NT2/D1 (cell line): ENCODE measurements around the gene ADGRB3.

Source experiments
- DNase-seq: peaks from one replicate; pipeline ENCODE4 v3.0.0-alpha.2; 2011; ENCODE audit warnings: low read depth, low spot score
- H3K27me3 ChIP-seq: 2 replicates; pipeline ENCODE4 v1.6.0; 2011; ENCODE audit warnings: mild to moderate bottlenecking; ENCODE audit not compliant: insufficient read length, insufficient read depth
- H3K36me3 ChIP-seq: 2 replicates; pipeline ENCODE4 v1.6.1; 2011; ENCODE audit warnings: mild to moderate bottlenecking, low read length, mixed read lengths; ENCODE audit not compliant: insufficient read depth, insufficient read length
- H3K4me1 ChIP-seq: 2 replicates; pipeline ENCODE4 v1.5.1; 2011; ENCODE audit not compliant: insufficient read depth, insufficient read length
- H3K4me3 ChIP-seq: 2 replicates; pipeline ENCODE4 v1.5.1; 2011; ENCODE audit warnings: low read depth; ENCODE audit not compliant: insufficient read length
- H3K9ac ChIP-seq: 2 replicates; pipeline ENCODE4 v1.6.0; 2011; ENCODE audit warnings: low read depth; ENCODE audit not compliant: insufficient read length
- H3K9me3 ChIP-seq: 2 replicates; pipeline ENCODE4 v1.5.1; 2011; ENCODE audit warnings: mild to moderate bottlenecking, low read length; ENCODE audit not compliant: insufficient read depth
- SUZ12 ChIP-seq: IDR thresholded peaks from 2 replicates; pipeline ENCODE4 v1.6.1; 2011; ENCODE audit not compliant: insufficient read length, insufficient read depth; ENCODE audit errors: extremely low read depth
- YY1 ChIP-seq: IDR thresholded peaks from 2 replicates; pipeline ENCODE4 v1.6.1; 2011; ENCODE audit not compliant: insufficient read length, insufficient read depth
- ZNF274 ChIP-seq: IDR thresholded peaks from 2 replicates; pipeline ENCODE4 v1.6.1; 2011; ENCODE audit warnings: mild to moderate bottlenecking, low read depth, low read length

ADGRB3 gene

DNA sequence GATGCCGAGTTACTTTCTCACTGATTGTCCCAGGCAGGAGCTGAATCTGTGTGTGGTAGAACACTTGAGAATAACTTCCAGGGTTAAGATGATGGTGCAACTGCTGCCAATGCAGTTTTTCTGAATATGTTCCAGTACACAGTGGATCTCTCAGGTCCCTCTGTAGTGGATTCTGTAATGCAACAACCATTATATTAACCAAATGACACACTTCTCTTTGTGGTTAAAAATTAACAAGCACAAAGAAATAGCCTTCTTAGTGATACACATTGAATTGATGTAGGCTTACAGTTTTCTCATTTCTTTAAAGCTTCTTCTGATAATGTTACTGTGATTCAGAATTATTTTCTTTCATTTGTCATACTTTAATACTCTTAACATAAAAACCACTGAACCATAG, 383.8 kb downstream of the ADGRB3 start:
- Histone ChIP-seq H3K4me1 (no peaks in the 10 kb centered on the region), H3K36me3 (no peaks in the 10 kb centered on the region), H3K9me3 (no peaks in the 10 kb centered on the region), H3K9ac (no peak overlapping the region), H3K4me3 (no peak overlapping the region), H3K27me3 (no peaks in the 10 kb centered on the region)
- no peak for DNase-seq
- TF ChIP-seq YY1, result no peak

DNA sequence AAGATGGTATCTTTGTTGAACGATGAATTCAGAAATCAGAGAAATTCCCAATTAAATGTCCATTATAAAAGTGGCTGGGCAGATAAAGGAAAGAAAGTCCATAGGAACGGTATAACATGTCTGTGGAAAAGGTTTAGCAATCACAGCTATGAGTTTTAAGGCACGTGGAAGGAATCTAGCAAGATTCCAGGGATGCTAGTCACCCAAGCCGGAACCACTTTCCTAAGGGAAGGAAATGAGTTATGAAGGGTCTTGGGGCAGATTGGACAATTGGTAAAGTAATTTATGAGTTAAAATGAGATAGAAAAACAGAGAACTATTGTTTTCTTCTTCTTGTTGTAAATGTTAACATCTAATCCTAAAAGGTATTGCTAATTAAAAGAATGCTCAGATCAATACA, 384.8 kb downstream of the ADGRB3 start:
- no peak for TF ChIP-seq ZNF274
- no peak for TF ChIP-seq SUZ12
- TF ChIP-seq YY1, result no peak
- no peak overlapping the region for H3K9ac ChIP-seq
- no peaks in the 10 kb centered on the region for H3K27me3 ChIP-seq
- H3K4me1 ChIP-seq, result no peaks in the 10 kb centered on the region
- no peaks in the 10 kb centered on the region for H3K9me3 ChIP-seq
- H3K36me3 ChIP-seq, result no peaks in the 10 kb centered on the region
- no peak for DNase-seq
- H3K4me3 ChIP-seq, result no peak overlapping the region

DNA sequence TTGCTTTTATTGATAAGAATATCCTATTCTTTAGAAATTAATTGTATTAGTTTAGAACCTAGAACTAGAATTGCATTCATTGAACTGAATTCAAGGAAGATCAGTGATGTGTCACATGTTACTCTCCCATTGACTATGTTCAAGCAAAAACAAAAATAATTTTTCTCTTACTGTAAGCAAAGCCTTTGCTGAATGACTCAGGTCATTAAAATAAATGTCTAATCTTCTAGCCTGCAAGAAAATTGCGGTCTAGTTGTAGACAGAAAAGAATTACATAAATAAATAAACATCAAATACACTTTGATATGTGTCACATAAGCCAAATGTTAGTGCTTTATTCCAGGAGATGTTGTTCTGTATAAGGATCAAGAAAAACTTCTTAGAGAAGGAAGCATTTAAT, 387.9 kb downstream of the ADGRB3 start:
- Histone ChIP-seq H3K36me3 (no peaks in the 10 kb centered on the region), H3K4me1 (no peaks in the 10 kb centered on the region), H3K9me3 (no peaks in the 10 kb centered on the region), H3K4me3 (no peak overlapping the region), H3K9ac (no peak overlapping the region), H3K27me3 (no peaks in the 10 kb centered on the region)
- no peak for TF ChIP-seq YY1
- TF ChIP-seq ZNF274, result no peak
- TF ChIP-seq SUZ12, result no peak
- DNase-seq, result no peak

DNA sequence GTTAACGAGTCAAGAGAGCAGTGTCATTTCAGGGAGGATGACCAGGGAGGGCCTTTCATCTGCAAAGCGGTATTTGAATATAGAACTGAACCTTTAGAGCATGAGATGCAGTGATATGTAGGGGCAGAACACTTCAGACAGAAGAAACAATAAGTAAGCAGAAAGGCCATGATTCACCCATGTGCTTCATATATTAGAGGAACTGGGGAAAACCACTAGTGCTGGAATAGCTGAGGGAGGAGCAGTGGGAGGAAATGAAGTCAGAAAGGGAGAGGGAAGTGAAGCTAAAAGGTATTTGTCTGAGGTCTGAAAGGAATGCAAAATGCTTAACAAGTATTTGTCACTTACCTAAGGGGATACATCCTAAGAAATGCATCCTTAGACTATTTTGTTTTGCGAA, 391.2 kb downstream of the ADGRB3 start:
- DNase-seq, result no peak
- Histone ChIP-seq H3K9ac (no peak overlapping the region), H3K27me3 (no peaks in the 10 kb centered on the region), H3K36me3 (no peaks in the 10 kb centered on the region), H3K4me1 (no peaks in the 10 kb centered on the region), H3K9me3 (no peaks in the 10 kb centered on the region), H3K4me3 (no peak overlapping the region)
- no peak for TF ChIP-seq SUZ12
- TF ChIP-seq ZNF274, result no peak
- no peak for TF ChIP-seq YY1

DNA sequence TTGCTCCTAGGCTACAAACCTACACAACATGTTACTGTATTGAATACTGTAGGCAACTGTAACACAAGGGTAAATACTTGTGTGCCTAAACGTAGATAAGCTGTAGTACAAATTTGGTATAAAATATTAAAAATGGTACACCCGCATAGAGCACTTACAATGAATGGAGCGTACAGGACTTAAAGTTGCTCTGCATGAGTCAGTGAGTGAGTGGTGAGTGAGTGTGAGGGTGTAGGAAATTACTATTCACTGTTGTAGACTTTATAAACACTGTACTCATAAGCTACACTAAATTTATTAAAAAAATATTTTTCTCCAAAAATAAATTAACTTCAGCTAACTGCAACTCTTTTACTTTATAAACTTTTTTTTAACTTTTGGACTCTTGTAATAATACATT, 391.6 kb downstream of the ADGRB3 start:
- Histone ChIP-seq H3K27me3 (no peaks in the 10 kb centered on the region), H3K9ac (no peak overlapping the region), H3K9me3 (no peaks in the 10 kb centered on the region), H3K36me3 (no peaks in the 10 kb centered on the region), H3K4me1 (no peaks in the 10 kb centered on the region), H3K4me3 (no peak overlapping the region)
- no peak for DNase-seq
- no peak for TF ChIP-seq YY1
- no peak for TF ChIP-seq ZNF274
- no peak for TF ChIP-seq SUZ12

DNA sequence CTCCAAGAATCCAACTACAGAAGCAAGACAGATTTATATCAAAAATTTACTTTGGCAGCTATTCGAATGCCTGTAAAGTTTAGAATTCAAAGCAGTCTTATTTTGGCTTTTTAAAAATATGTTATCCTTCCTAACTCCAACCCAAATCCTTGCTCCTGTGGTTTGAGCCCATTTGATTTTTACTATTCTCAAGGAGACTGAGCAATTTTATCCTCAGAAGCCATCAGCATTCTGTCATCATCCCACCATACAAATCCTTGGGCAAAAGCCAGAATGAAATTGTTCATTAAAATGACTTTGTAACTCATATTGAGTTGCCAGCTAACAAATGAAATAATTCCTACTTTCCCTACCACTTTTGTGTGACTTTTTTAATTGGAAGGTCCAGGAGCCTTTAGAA, 392.8 kb downstream of the ADGRB3 start:
- no peaks in the 10 kb centered on the region for H3K27me3 ChIP-seq

DNA sequence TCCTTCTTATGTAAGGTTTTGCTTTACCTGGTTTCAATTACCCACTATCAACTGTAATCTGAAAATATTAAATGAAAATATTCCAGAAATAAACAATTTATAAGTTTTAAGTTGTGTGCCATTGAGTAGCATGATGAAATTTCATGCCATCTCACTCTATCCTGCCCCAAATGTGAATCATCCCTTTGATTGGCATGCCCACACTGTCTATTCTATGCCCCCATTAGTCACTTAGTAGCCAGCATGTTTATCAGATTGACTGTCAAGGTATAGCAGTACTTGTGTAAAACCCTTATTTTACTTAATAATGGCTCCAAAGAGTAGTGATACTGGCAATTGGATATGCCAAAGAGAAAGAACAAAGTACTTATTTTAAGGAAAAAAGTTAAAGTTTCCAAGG, 403.8 kb downstream of the ADGRB3 start:
- H3K36me3 ChIP-seq, result no peaks in the 10 kb centered on the region
- no peaks in the 10 kb centered on the region for H3K4me1 ChIP-seq
- no peak overlapping the region for H3K4me3 ChIP-seq
- no peak for DNase-seq
- no peak overlapping the region for H3K9ac ChIP-seq
- no peaks in the 10 kb centered on the region for H3K9me3 ChIP-seq
- H3K27me3 ChIP-seq, result no peaks in the 10 kb centered on the region
- TF ChIP-seq SUZ12 (no peak), ZNF274 (no peak), YY1 (no peak)

More for the DNA sequence above, 392.8 kb downstream of the ADGRB3 start:
- Histone ChIP-seq H3K9ac (no peak overlapping the region), H3K9me3 (no peaks in the 10 kb centered on the region), H3K4me3 (no peak overlapping the region), H3K36me3 (no peaks in the 10 kb centered on the region), H3K4me1 (no peaks in the 10 kb centered on the region)
- no peak for DNase-seq
- TF ChIP-seq SUZ12, result no peak
- TF ChIP-seq YY1, result no peak
- TF ChIP-seq ZNF274, result no peak

DNA sequence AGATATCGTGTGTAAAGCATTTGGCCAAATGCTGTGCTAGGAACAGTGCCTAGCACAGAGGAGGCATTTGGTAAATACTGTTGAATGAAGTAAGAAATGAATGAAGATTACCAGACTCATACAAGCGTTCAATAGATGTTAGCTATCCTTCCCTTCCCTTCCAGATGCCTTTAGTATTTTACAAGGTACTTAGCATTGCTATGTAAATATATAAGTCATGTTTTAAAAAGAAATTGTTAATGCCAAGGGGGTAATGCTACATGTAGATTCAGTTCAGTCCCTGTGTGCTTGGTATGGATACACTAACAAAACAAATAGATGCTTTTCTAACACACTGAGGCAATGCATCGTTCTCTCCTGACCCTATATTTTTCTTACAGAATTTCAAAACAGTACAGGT, 407.2 kb downstream of the ADGRB3 start:
- H3K36me3 ChIP-seq, result no peaks in the 10 kb centered on the region
- H3K9ac ChIP-seq, result no peak overlapping the region
- H3K4me1 ChIP-seq, result no peaks in the 10 kb centered on the region
- no peaks in the 10 kb centered on the region for H3K9me3 ChIP-seq
- H3K4me3 ChIP-seq, result no peak overlapping the region
- TF ChIP-seq YY1 (no peak), ZNF274 (no peak), SUZ12 (no peak)
- H3K27me3 ChIP-seq, result no peaks in the 10 kb centered on the region
- no peak for DNase-seq
